Upper lobe of left lung (tissue), 6 donors: Measurements from ENCODE around the gene SH2B3. TPM values are rescaled to one million over a fixed set of nuclear protein-coding genes. Genes with fewer than 3 reads are reported as not detected.

Experiments used
- ATAC-seq, 2 donors: fragments of 200-7000 bp; cut with Tn5 transposase; one replicate each; pipeline ENCODE4 v1.9.1; 2022; ENCODE audit warnings: mild to moderate bottlenecking in 2 of 2, moderate library complexity in 2 of 2; ENCODE audit not compliant: low FRiP score in 2 of 2
- DNase-seq, 2 donors: peaks; one replicate each; pipeline ENCODE4 v3.0.0-alpha.2; 2019 to 2020
- H3K27ac ChIP-seq, 4 donors: fragments of 200-600 bp; sonication (generic); one replicate each; pipeline ENCODE4 v1.5.1; 2016 to 2019
- H3K27me3 ChIP-seq, 4 donors: fragments of 200-600 bp; sonication (generic); one replicate each; pipeline ENCODE4 v1.5.1; 2017 to 2019
- H3K36me3 ChIP-seq, 4 donors: fragments of 200-600 bp; sonication (generic); one replicate each; pipeline ENCODE4 v1.5.1; 2016 to 2019
- H3K4me1 ChIP-seq, 4 donors: fragments of 200-600 bp; sonication (generic); one replicate each; pipeline ENCODE4 v1.5.1; 2018 to 2019
- H3K4me3 ChIP-seq, 4 donors: fragments of 200-600 bp; sonication (generic); one replicate each; pipeline ENCODE4 v1.5.1; 2017 to 2019; ENCODE audit warnings: mild to moderate bottlenecking in 2 of 4, moderate library complexity in 1 of 4
- H3K9me3 ChIP-seq, 4 donors: fragments of 200-600 bp; sonication (generic); one replicate each; pipeline ENCODE4 v1.5.1; 2018 to 2019
- EP300 ChIP-seq, 4 donors: sonication (generic); formaldehyde crosslinking; IDR thresholded peaks; one replicate each; pipeline ENCODE4 v1.5.1; 2017; ENCODE audit warnings: antibody characterized with exemption in 4 of 4, control low read depth in 2 of 4
- POLR2A ChIP-seq, 4 donors: fragments of 450-650 bp; IDR thresholded peaks; one replicate each; pipeline ENCODE4 v1.5.1; 2016 to 2017; ENCODE audit warnings: antibody characterized with exemption in 4 of 4, mild to moderate bottlenecking in 2 of 4
- POLR2AphosphoS5 ChIP-seq, 2 donors: sonication (generic); formaldehyde crosslinking; IDR thresholded peaks; one replicate each; pipeline ENCODE4 v1.5.1; 2017; ENCODE audit warnings: antibody characterized with exemption in 2 of 2
- WGBS, 2 donors: methylation state at CpG; one replicate each; pipeline ENCODE4 v1.1.5; 2017 to 2018; 5-methylcytosine and 5-hydroxymethylcytosine counted together
- total RNA-seq, 6 donors: library from RNA; depleted of rRNA in 4 of 6; stranded (reverse); fragments of >200 nt in 4 of 6; gene quantifications; one replicate each; pipeline versions ENCODE4 v1.1.0 to v1.2.1, GENCODE V29; 2016 to 2021
- TF ChIP-seq, protein P1 (sequence below), 6 experiments: fragments of 450-650 bp in 4 of 6; fragments of 200-600 bp in 2 of 6; sonication (generic) in 2 of 6; IDR thresholded peaks; one replicate each; pipeline ENCODE4 v1.5.1; 2016 to 2019; ENCODE audit warnings: antibody characterized with exemption in 6 of 6
- donor health status: DM: no; HTN: no; CAD: no; lungs with moderate emphysema.
- donor health status: DM: no; HTN: yes; CAD: no; lungs with severe emphysema.

Gene SH2B3
- total RNA-seq, 6 donors from 2014 or later = 24.8 to 128 (median 52.5) TPM

DNA sequence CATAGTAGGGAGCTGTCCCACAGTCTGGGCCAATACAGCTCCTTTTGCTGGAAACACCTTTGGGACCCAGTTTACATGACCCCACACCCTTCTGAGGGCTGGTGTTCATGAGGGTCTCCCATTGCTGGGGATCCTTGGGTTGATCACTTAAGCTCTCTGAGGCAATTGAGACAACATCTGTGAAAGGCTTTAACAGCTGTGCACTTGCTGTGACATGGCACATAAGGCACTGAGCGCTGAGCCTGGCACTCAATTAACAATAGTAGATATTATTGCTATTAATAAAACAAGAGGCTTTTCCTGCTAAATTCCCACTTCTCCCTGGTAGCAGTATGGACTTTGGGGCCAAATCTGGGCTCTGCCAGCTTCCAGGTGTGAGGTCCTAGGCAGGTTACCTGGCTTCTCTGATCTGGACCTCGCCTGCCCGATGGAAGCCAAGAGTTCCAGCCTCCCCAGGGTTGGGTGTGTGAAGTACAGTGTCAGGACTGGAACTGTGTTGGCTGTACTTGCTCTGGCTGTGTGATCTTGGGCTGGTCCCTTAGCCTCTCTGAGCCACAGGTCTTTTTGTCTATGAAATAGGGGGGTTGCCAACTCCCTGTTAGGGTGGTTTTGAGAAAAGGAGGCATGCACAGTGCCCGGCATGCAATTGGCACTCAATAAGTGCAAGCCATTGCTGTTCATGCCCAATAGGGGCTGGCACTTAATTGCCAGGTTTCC, 3.1 kb downstream of the SH2B3 start:
- H3K27me3 ChIP-seq = no peaks in the 10 kb centered on the region
- ATAC-seq (no peak), DNase-seq (no peak)
- H3K4me3 ChIP-seq = peak overlapping the region in 3 of 4 donors; percentile 14 to 92 (median 25)
- peaks cover 71 to 90% (median 84%) of the 10 kb centered on the region in 4 donors for H3K4me1 ChIP-seq
- peak overlapping the region; percentile 69 to 96 (median 92) for H3K27ac ChIP-seq
- no peak for TF ChIP-seq POLR2A (IDR thresholded peaks at IDR 0.05)
- H3K36me3 ChIP-seq = no peaks in the 10 kb centered on the region
- 77 to 80% methylated on average over 3 to 4 of the region's 4 CpGs for WGBS, 2 donors
- no peaks in the 10 kb centered on the region for H3K9me3 ChIP-seq

DNA sequence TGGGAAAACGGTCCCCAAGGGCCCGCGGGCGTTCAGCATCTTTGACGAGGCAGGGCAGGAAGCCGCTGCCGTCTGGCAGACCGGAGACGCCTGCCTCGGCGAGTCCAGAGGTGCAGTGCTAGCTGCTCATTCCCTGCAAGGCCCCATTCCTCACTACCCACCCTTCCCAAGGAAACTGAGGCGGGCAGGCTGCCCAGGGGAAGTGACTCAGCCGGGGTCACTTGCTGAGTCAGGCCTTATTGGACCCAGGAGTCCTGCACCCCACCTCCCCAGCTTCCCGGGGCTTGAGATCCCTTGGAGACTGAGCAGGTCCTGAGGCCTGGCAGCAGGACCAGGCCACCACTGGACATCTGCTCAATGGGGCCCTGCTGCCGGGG, 3.7 kb downstream of the SH2B3 start:
- Histone ChIP-seq H3K36me3 (no peaks in the 10 kb centered on the region), H3K27ac (peak overlapping the region; percentile 69 to 96 (median 92)), H3K4me3 (peak overlapping the region in 3 of 4 donors; percentile 14 to 92 (median 25)), H3K27me3 (no peaks in the 10 kb centered on the region), H3K9me3 (no peaks in the 10 kb centered on the region), H3K4me1 (peaks cover 70 to 89% (median 80%) of the 10 kb centered on the region in 4 donors)
- DNase-seq (peak in 1 of 2 donors; percentile 69), ATAC-seq (no peak)
- TF ChIP-seq, protein P1, sequence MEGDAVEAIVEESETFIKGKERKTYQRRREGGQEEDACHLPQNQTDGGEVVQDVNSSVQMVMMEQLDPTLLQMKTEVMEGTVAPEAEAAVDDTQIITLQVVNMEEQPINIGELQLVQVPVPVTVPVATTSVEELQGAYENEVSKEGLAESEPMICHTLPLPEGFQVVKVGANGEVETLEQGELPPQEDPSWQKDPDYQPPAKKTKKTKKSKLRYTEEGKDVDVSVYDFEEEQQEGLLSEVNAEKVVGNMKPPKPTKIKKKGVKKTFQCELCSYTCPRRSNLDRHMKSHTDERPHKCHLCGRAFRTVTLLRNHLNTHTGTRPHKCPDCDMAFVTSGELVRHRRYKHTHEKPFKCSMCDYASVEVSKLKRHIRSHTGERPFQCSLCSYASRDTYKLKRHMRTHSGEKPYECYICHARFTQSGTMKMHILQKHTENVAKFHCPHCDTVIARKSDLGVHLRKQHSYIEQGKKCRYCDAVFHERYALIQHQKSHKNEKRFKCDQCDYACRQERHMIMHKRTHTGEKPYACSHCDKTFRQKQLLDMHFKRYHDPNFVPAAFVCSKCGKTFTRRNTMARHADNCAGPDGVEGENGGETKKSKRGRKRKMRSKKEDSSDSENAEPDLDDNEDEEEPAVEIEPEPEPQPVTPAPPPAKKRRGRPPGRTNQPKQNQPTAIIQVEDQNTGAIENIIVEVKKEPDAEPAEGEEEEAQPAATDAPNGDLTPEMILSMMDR (IDR thresholded peaks at IDR 0.05) = no peak
- TF ChIP-seq EP300 (IDR thresholded peaks at IDR 0.05) = no peak
- TF ChIP-seq POLR2AphosphoS5 (IDR thresholded peaks at IDR 0.05) = no peak
- no peak for TF ChIP-seq POLR2A (IDR thresholded peaks at IDR 0.05)
- WGBS, 2 donors = 48% methylated on average over 15 of the region's 15 CpGs; no CpG with 5 or more reads in 1 of the 2 donors

DNA sequence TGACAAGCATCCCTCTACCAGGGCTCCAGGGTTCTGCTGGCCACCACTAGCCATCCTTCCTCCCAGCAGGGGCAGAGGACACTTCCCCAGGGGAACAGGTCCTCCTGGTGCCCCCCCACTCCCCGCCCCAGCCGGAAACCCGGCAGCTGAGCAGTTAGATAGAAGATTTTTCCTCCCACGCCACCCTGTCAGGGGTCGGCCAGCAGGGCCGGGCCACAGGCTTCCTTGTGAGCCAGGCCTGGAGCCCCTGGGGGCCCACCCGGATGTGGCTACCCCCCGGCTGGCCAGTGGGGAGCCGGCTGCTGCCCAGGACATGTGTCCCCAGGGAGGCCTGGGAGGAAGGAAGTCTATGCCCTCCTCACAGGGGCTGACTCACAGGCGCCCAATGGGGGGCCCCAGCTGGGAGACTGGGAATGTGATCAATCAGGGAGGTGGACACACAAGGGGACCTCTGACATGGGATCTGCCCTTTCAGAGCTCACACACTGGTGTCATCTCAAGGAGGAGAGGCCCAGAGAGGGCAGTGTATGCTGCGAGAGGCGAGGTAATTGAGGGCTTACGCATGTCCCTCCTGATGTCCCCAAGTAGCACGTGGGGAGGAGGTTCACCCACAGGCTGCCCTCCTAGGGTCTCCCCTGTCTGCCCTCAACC, 4.2 kb downstream of the SH2B3 start:
- peak overlapping the region in 3 of 4 donors; percentile 14 to 92 (median 25) for H3K4me3 ChIP-seq

DNA sequence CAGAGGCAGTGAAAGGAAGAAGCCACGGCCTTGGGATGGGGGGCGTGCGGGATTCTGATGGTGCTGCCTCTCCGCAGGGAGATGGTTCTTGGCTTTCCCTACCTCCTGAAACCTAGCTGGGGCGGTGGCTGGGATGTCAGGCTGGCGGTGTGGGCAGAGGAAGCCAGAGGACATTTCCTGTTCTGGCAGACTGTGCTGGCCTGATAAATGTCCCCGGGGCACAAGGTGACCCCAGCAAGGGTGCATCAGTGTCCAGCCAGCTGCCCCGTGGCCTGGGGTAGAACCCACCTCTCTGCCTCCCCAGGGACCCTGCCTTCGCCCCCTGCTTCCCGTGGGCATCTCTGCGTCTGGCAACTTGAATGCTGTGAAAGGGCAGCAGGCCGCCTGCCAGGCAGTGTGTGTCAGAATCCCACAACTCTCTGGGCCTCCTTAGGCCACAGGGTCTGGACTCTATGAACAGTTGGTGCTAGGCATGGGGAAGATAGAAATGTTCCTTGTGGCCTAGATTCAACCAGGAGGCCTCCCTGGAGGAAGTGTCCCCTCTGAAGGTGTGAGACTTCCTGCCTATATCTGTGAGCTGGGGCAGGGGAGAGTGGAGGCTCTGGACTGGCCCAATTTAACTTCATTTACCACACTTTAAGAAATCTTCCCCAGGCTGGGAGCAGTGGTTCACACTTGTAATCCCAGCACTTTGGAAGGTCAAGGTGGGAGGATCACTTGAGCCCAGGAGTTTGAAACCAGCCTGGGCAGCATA, 4.9 kb downstream of the SH2B3 start:
- Histone ChIP-seq H3K36me3 (no peaks in the 10 kb centered on the region), H3K9me3 (no peaks in the 10 kb centered on the region), H3K4me3 (peak overlapping the region in 1 of 4 donors; percentile 92), H3K27me3 (no peaks in the 10 kb centered on the region), H3K4me1 (peaks cover 64 to 81% (median 71%) of the 10 kb centered on the region in 4 donors), H3K27ac (peak overlapping the region; percentile 69 to 96 (median 92))
- DNase-seq = peak in 1 of 2 donors; percentile 50
- 56 to 57% methylated on average over 6 to 12 of the region's 12 CpGs for WGBS, 2 donors
- ATAC-seq = no peak
- TF ChIP-seq, protein P1 (IDR thresholded peaks at IDR 0.05) = no peak
- peak in 1 of 2 donors; percentile 18 for TF ChIP-seq POLR2AphosphoS5 (IDR thresholded peaks at IDR 0.05)

More for the DNA sequence above, 4.2 kb downstream of the SH2B3 start:
- peak overlapping the region; percentile 69 to 96 (median 92) for H3K27ac ChIP-seq
- H3K9me3 ChIP-seq = no peaks in the 10 kb centered on the region
- ATAC-seq (peak in 1 of 2 donors; percentile 5), DNase-seq (peak; percentile 40 to 88)
- WGBS, 2 donors = 41 to 66% methylated on average over 7 to 10 of the region's 14 CpGs
- peaks cover 65 to 84% (median 75%) of the 10 kb centered on the region in 4 donors for H3K4me1 ChIP-seq
- no peaks in the 10 kb centered on the region for H3K27me3 ChIP-seq
- no peaks in the 10 kb centered on the region for H3K36me3 ChIP-seq
- TF ChIP-seq EP300 (IDR thresholded peaks at IDR 0.05) = peak in 1 of 4 donors; percentile 38
- peak in 1 of 2 donors; percentile 44 for TF ChIP-seq POLR2AphosphoS5 (IDR thresholded peaks at IDR 0.05)
- TF ChIP-seq POLR2A (IDR thresholded peaks at IDR 0.05) = no peak
- TF ChIP-seq, protein P1 (IDR thresholded peaks at IDR 0.05) = peak in 1 of 6 experiments; percentile 19
